Stimulated activated CD8-positive, alpha-beta memory T cell treated with anti-CD3 and anti-CD28 coated beads, Interleukin-12 subunit alpha, Interleukin-12 subunit beta, amount 100 ng/mL, for 24 hours (primary cell): ENCODE data around the gene MZT1.

Source experiments
- DNase-seq: peaks from one replicate; pipeline ENCODE4 v3.0.0-alpha.2; 2020; ENCODE audit errors: extremely low read depth

Gene MZT1

GRCh38 chr13:72680353-72680752 is 47.1 kb downstream of the MZT1 start:
- DNase-seq: no peak

GRCh38 chr13:72678312-72678711 is 49.1 kb downstream of the MZT1 start:
- no peak for DNase-seq

DNA sequence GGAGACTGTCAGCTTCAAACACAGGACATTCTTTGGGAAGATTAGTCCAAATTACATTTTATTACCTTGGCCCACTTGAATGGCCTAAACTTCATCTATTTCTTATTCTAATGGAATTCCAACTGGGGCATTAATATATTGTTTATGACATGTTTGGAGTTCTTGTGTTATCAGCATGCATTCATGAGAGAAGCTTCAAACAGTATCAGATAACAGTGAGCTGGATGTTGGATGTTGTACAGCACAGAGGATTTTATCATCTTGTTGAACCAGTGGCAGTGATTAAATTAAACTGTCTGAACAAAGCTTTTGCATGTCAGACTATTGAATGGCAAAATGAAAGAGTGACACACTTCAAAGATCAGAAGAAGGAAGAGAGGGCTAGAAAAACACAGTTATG is 50.0 kb downstream of the MZT1 start:
- no peak for DNase-seq

DNA sequence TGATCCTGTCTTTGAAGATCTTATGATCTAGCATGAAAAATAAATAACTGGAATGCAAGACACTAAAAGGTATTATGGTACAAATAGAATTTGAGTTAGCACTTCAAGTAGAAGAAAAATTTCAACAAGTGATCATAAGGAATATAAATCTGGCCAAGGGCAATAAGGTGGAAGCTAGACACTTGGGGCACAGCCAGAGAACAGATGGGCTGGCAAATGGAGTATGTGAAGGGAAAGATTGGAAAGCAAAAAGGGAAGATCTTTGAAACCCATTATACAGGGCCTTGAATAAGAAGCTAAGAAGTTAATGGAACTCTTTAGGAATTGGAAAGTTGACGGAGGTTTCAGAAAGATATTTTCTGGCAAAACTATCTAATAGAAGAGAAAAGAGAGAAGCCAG is 61.0 kb downstream of the MZT1 start:
- DNase-seq: no peak

GRCh38 chr13:72662548-72662947 is 64.9 kb downstream of the MZT1 start:
- no peak for DNase-seq
